Muscle layer of colon (tissue), 2 donors: Measurements from ENCODE around the gene MOSPD3.
A peak's percentile ranks its signal among the peaks of the same experiment; 100 is the strongest.

Source experiments
- H3K27ac ChIP-seq: one replicate; pipeline ENCODE4 v1.7.0; 2013; ENCODE audit warnings: low read depth, mild to moderate bottlenecking, low read length, moderate library complexity
- H3K27me3 ChIP-seq, 2 donors: one replicate each; pipeline ENCODE4 v1.7.0; 2013; ENCODE audit warnings: low read length in 2 of 2, mild to moderate bottlenecking in 2 of 2; ENCODE audit not compliant: insufficient read depth in 2 of 2, control insufficient read depth in 1 of 2
- H3K36me3 ChIP-seq: one replicate; pipeline ENCODE4 v1.7.0; 2013; ENCODE audit warnings: mild to moderate bottlenecking, low read length; ENCODE audit not compliant: insufficient read depth
- H3K4me1 ChIP-seq: one replicate; pipeline ENCODE4 v1.7.0; 2013; ENCODE audit warnings: mild to moderate bottlenecking, low read length; ENCODE audit not compliant: insufficient read depth
- H3K4me3 ChIP-seq, 2 donors: one replicate each; pipeline ENCODE4 v1.7.0; 2013; ENCODE audit warnings: low read length in 2 of 2, low read depth in 1 of 2, mild to moderate bottlenecking in 1 of 2, moderate library complexity in 1 of 2
- H3K9ac ChIP-seq: one replicate; pipeline ENCODE4 v1.7.0; 2013; ENCODE audit warnings: low read length
- H3K9me3 ChIP-seq: one replicate; pipeline ENCODE4 v1.7.0; 2013; ENCODE audit warnings: mild to moderate bottlenecking, low read length
- donor health status: abdominal sarcoma.
- donor health status: Adenocarcinoma of cecum.

The MOSPD3 gene

DNA sequence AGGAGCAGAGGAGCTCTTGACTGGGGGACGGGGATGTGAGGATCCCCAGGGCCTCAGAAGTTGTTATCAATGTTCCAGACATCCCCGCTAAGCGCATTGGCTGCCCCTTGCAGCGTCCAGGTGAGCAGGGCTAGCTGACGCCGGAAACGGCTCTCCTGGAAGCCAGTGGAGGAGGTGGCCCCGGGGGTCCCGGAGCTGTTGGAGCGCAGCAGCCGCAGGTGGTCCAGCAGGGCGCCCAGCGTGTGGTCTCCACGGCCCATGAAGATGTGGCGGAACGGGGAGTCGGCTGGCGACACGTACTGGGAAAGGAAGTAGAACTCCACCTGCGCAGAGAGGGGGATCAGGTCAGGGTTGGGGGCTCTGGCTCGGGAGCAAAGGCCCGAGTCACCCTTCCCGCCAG, 8.5 kb downstream of the MOSPD3 start:
- no peak overlapping the region for H3K9ac ChIP-seq
- H3K27me3 ChIP-seq, result no peaks in the 10 kb centered on the region
- H3K4me3 ChIP-seq, result no peak overlapping the region
- no peak overlapping the region for H3K27ac ChIP-seq
- H3K36me3 ChIP-seq, result peaks cover 5% of the 10 kb centered on the region
- no peaks in the 10 kb centered on the region for H3K9me3 ChIP-seq
- no peaks in the 10 kb centered on the region for H3K4me1 ChIP-seq

DNA sequence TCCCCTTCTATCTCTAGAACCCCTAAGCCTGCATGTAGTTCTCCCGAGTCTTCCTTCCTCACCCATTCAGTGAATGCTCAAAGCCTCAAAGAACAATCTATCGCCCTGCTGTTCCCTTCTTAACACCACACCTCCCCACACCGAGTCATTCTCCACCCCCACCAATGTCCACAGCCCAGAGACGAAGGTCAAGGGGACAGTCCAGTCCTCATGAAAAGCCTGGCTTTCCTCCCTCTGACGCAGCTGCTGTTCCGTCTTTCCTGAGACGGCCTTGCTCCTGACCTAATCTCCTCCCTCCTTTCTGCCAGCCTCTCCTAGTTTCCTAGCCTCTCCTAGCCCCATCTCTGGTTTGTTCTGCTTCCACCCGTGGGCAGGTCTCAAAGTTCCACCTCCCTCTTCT, 9.2 kb downstream of the MOSPD3 start:
- Histone ChIP-seq H3K36me3 (peaks cover 4% of the 10 kb centered on the region), H3K9me3 (no peaks in the 10 kb centered on the region), H3K4me1 (no peaks in the 10 kb centered on the region), H3K4me3 (no peak overlapping the region), H3K9ac (no peak overlapping the region), H3K27me3 (peaks cover 0 to 1% of the 10 kb centered on the region in 2 donors), H3K27ac (no peak overlapping the region)

GRCh38 chr7:100623951-100624824, 11.8 kb downstream of the MOSPD3 start:
- no peak overlapping the region for H3K27ac ChIP-seq
- no peaks in the 10 kb centered on the region for H3K4me1 ChIP-seq
- H3K9me3 ChIP-seq, result no peaks in the 10 kb centered on the region
- H3K27me3 ChIP-seq, result peaks cover 0 to 16% of the 10 kb centered on the region in 2 donors
- no peaks in the 10 kb centered on the region for H3K36me3 ChIP-seq
- no peak overlapping the region for H3K4me3 ChIP-seq
- H3K9ac ChIP-seq, result no peak overlapping the region

DNA sequence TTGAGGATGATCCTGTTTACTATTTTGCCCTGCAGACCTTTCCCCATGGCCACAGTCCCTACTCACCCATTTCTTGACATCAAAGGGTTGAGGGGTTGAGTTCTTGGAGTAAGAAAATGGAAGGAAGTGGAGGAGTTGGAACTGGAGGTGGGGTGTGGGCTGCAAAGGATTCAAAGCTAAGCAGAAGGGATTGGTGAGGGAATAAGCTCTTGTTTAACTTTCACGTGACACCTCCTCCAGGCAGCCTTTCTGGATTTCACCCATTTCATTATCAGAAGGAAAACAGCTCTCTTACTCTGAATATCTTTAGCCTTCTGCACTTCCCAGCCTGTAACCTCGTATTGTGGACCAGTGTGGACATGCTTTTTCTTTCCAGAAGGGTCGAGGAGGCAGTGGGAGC, 13.7 kb downstream of the MOSPD3 start:
- H3K4me1 ChIP-seq, result no peaks in the 10 kb centered on the region
- H3K27me3 ChIP-seq, result peaks cover 0 to 21% of the 10 kb centered on the region in 2 donors
- no peak overlapping the region for H3K27ac ChIP-seq
- H3K9ac ChIP-seq, result no peak overlapping the region
- no peaks in the 10 kb centered on the region for H3K9me3 ChIP-seq
- H3K4me3 ChIP-seq, result peak overlapping the region in 1 of 2 donors; percentile 32
- no peaks in the 10 kb centered on the region for H3K36me3 ChIP-seq

DNA sequence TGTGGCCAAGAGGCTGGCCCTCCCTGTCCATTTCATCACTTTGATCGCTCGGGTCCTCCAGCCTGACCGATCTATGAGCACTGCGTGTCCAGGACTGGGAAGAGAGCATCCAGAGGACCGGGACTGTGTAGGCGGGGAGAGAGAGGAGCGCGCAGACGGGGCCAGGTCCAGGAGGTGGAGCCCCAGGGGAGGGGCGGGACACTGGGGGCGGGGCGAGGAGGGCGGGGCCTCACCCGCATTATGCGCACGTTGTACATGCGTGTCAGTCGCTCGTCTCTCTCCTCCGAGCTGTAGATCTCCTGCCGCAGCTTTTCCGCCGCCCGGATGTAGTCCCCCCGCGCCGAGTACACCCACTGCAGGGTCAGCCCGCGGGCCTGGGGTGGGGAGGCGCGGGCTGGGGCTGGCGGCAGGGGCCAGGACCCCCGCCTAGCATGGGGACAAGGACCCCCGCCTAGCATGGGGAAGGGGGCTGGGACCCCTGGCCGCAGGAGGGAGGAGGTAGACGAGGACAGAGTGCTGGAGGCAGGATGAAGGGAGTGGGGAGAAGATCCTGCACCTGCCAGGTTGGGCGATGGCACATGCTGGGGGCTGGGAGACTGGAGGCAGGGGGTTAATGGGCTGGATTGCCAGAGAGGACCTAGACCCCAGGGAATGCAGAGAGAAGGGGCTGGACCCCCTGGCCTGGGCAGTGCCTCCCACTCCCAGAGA, 14.3 kb downstream of the MOSPD3 start:
- Histone ChIP-seq H3K36me3 (no peaks in the 10 kb centered on the region), H3K9ac (no peak overlapping the region)

DNA sequence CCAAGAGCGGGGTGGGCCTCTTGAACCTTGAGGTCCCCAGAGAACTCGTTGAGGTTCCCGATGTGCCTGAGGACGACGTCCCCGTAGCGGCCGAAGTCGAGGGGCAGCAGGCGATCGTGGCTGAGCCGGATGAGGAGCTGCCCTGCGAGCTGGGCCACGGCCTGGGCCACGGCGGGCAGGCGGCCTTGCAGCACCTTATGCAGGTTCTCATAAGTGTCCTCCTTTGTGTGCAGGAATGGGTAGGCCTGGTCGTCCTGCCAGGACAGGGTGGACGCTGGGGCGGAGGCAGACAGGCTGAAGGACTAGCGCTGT, 14.9 kb downstream of the MOSPD3 start:
- Histone ChIP-seq H3K27ac (no peak overlapping the region), H3K36me3 (no peaks in the 10 kb centered on the region), H3K4me1 (no peaks in the 10 kb centered on the region), H3K27me3 (peaks cover 0 to 28% of the 10 kb centered on the region in 2 donors), H3K9ac (no peak overlapping the region), H3K9me3 (no peaks in the 10 kb centered on the region), H3K4me3 (no peak overlapping the region)

More for the DNA sequence above, 14.3 kb downstream of the MOSPD3 start:
- Histone ChIP-seq H3K4me1 (no peaks in the 10 kb centered on the region), H3K27ac (no peak overlapping the region), H3K9me3 (no peaks in the 10 kb centered on the region), H3K4me3 (peak overlapping the region in 1 of 2 donors; percentile 32), H3K27me3 (peaks cover 0 to 23% of the 10 kb centered on the region in 2 donors)

GRCh38 chr7:100629117-100629716, 16.9 kb downstream of the MOSPD3 start:
- H3K9ac ChIP-seq, result no peak overlapping the region
- no peaks in the 10 kb centered on the region for H3K36me3 ChIP-seq
- no peak overlapping the region for H3K27ac ChIP-seq
- no peak overlapping the region for H3K4me3 ChIP-seq
- H3K27me3 ChIP-seq, result peaks cover 6 to 48% of the 10 kb centered on the region in 2 donors
- H3K4me1 ChIP-seq, result peaks cover 12% of the 10 kb centered on the region
- H3K9me3 ChIP-seq, result no peaks in the 10 kb centered on the region

GRCh38 chr7:100630066-100630465, 17.7 kb downstream of the MOSPD3 start:
- peaks cover 6 to 49% of the 10 kb centered on the region in 2 donors for H3K27me3 ChIP-seq
- H3K4me3 ChIP-seq, result no peak overlapping the region
- H3K36me3 ChIP-seq, result no peaks in the 10 kb centered on the region
- peaks cover 12% of the 10 kb centered on the region for H3K4me1 ChIP-seq
- H3K9ac ChIP-seq, result no peak overlapping the region
- H3K9me3 ChIP-seq, result no peaks in the 10 kb centered on the region
- H3K27ac ChIP-seq, result no peak overlapping the region

DNA sequence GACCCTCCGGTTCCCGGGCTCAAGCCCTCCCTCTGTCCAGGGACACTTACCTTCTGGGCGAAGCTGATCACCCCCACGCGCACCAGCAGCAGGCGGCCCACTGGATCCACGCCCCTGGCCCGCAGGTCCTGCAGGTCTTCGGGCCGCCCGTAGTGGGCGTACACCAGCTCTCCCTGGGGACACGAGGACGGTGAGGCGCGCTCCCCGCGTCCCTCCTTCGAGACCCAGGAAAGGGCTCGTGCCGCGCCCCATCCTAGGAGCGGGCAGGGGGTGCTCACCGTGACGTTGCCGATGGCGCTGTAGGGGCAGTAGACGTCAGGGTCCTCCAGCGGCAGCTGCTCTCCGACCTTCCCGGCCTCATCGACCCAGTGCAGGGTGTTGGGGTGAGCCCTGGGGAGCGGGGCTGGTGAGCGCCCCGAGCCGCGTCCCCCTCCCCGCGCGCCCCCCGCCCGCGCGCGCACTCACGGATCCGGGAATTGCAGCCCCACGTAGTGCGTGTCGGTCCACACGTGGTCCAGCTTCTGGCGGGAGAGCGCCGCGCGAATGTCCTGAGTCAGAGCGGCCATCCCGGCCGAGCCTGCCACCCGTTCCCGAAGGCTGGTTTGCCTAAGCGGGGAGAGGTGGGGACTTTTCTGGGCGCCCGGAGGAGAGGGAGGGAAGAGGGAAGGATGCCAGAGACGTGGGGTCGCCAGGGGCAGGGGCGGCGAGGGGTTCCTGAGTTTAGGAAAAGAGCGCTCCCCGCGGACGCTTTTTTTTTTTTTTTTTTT, 20.8 kb downstream of the MOSPD3 start:
- Histone ChIP-seq H3K9ac (no peak overlapping the region), H3K36me3 (no peaks in the 10 kb centered on the region), H3K27ac (no peak overlapping the region), H3K9me3 (no peaks in the 10 kb centered on the region), H3K27me3 (peaks cover 6 to 33% of the 10 kb centered on the region in 2 donors), H3K4me1 (peaks cover 12% of the 10 kb centered on the region), H3K4me3 (peak overlapping the region; percentile 41 to 42)

GRCh38 chr7:100639995-100640516, 27.7 kb downstream of the MOSPD3 start:
- Histone ChIP-seq H3K9ac (no peak overlapping the region), H3K27me3 (peaks cover 0 to 27% of the 10 kb centered on the region in 2 donors), H3K27ac (no peak overlapping the region), H3K9me3 (no peaks in the 10 kb centered on the region), H3K4me3 (no peak overlapping the region), H3K36me3 (no peaks in the 10 kb centered on the region), H3K4me1 (no peaks in the 10 kb centered on the region)
